SU-DHL-6 (cell line): ENCODE measurements around the gene NDUFA12.
A peak's percentile ranks its signal among the peaks of the same experiment; 100 is the strongest.

Experiments
- H2AFZ ChIP-seq: fragments of 200-600 bp; sonication (generic); 2 replicates; pipeline ENCODE4 v1.6.1; 2014; ENCODE audit warnings: low read depth, mild to moderate bottlenecking, moderate library complexity, mixed read lengths, antibody characterized with exemption, low read length; ENCODE audit not compliant: severe bottlenecking
- H3F3A ChIP-seq: fragments of 200-600 bp; shearing (Covaris generic); 2 replicates; pipeline ENCODE4 v1.6.0; 2016; ENCODE audit warnings: antibody characterized with exemption, mild to moderate bottlenecking; ENCODE audit not compliant: insufficient read depth
- H3K27ac ChIP-seq: fragments of 200-600 bp; sonication (generic); 2 replicates; pipeline ENCODE4 v1.5.1; 2016; ENCODE audit warnings: low read depth, mild to moderate bottlenecking, low read length, moderate library complexity, mixed read lengths
- H3K27me3 ChIP-seq: fragments of 200-600 bp; sonication (generic), shearing (Covaris generic); 2 replicates; pipeline ENCODE4 v1.6.0; 2014; ENCODE audit warnings: mild to moderate bottlenecking, low read length
- H3K36me3 ChIP-seq: fragments of 200-600 bp; sonication (generic); 2 replicates; pipeline ENCODE4 v1.6.1; 2014; ENCODE audit warnings: mild to moderate bottlenecking, low read length, mixed read lengths
- H3K4me2 ChIP-seq: fragments of 300-600, 200-600 bp; shearing (Covaris generic), sonication (generic); 2 replicates; pipeline ENCODE4 v1.6.0; 2014; ENCODE audit warnings: low read length, low read depth, mild to moderate bottlenecking; ENCODE audit not compliant: poor library complexity, severe bottlenecking
- H3K4me3 ChIP-seq: fragments of 200-600 bp; sonication (generic); 2 replicates; pipeline ENCODE4 v1.5.1; 2014; ENCODE audit warnings: antibody characterized with exemption, low read length, mild to moderate bottlenecking, mixed read lengths; ENCODE audit not compliant: insufficient read depth, poor library complexity, severe bottlenecking
- H3K79me2 ChIP-seq: fragments of 200-600 bp; sonication (generic); 2 replicates; pipeline ENCODE4 v1.6.1; 2014; ENCODE audit warnings: mild to moderate bottlenecking, low read length, moderate library complexity; ENCODE audit not compliant: insufficient read depth
- H3K9ac ChIP-seq: fragments of 200-600 bp; sonication (generic); 2 replicates; pipeline ENCODE4 v1.7.0; 2014; ENCODE audit warnings: mild to moderate bottlenecking, low read length
- H3K9me2 ChIP-seq: fragments of 200-600 bp; sonication (generic); replicated peaks from 2 replicates; pipeline ENCODE4 v1.6.1; 2014; ENCODE audit warnings: low read length; ENCODE audit not compliant: insufficient read depth
- H3K9me3 ChIP-seq: fragments of 200-600 bp; sonication (generic); 2 replicates; pipeline ENCODE4 v1.6.1; 2014; ENCODE audit warnings: low read length, mixed read lengths; ENCODE audit not compliant: insufficient read depth
- H4K20me1 ChIP-seq: fragments of 200-600 bp; sonication (generic); 2 replicates; pipeline ENCODE4 v1.6.1; 2014; ENCODE audit warnings: low read depth, mild to moderate bottlenecking, antibody characterized with exemption, low read length, moderate library complexity, mixed read lengths
- CTCF ChIP-seq: fragments of 200-600 bp; sonication (generic); IDR thresholded peaks from one replicate; pipeline ENCODE4 v1.5.1; 2017; ENCODE audit warnings: antibody characterized with exemption, mild to moderate bottlenecking, low read length, moderate library complexity; ENCODE audit not compliant: insufficient read depth, poor library complexity, severe bottlenecking
- EZH2phosphoT487 ChIP-seq: fragments of 200-600 bp; sonication (generic), shearing (Covaris generic); conservative IDR thresholded peaks from 2 replicates; pipeline ENCODE4 v1.6.1; 2018; ENCODE audit warnings: mild to moderate bottlenecking, antibody characterized with exemption, low read length, moderate library complexity, mixed read lengths

Gene NDUFA12

GRCh38 chr12:95003921-95004272 lies 400 bp upstream of the NDUFA12 start:
- Histone ChIP-seq H3K9me3 (no peaks in the 10 kb centered on the region), H3F3A (peaks cover 12% of the 10 kb centered on the region; the same call in 1 of the 2 replicates), H4K20me1 (no peaks in the 10 kb centered on the region), H3K79me2 (peaks cover 41% of the 10 kb centered on the region), H3K27me3 (no peaks in the 10 kb centered on the region), H3K9ac (peak overlapping the region; percentile 89), H3K4me3 (peak overlapping the region; percentile 94), H3K27ac (no peak overlapping the region), H3K9me2 (no peaks in the 10 kb centered on the region), H2AFZ (peak overlapping the region; percentile 93), H3K4me2 (peak overlapping the region; percentile 77), H3K36me3 (no peaks in the 10 kb centered on the region; the same call in 1 of the 2 replicates)
- TF ChIP-seq EZH2phosphoT487, result no peak
- no peak for TF ChIP-seq CTCF

GRCh38 chr12:95002754-95003153 lies 743 bp downstream of the NDUFA12 start:
- Histone ChIP-seq H3K79me2 (peaks cover 52% of the 10 kb centered on the region), H3K27ac (peak overlapping the region; percentile 51; the same call in 1 of the 2 replicates), H3K27me3 (no peaks in the 10 kb centered on the region), H3K4me3 (peak overlapping the region; percentile 94), H3K36me3 (peaks cover 5% of the 10 kb centered on the region; the same call in 1 of the 2 replicates), H3K9me3 (no peaks in the 10 kb centered on the region), H3K9ac (peak overlapping the region; percentile 89), H2AFZ (peak overlapping the region; percentile 93), H3F3A (peaks cover 12% of the 10 kb centered on the region; the same call in 1 of the 2 replicates), H3K9me2 (no peaks in the 10 kb centered on the region), H4K20me1 (no peaks in the 10 kb centered on the region), H3K4me2 (peak overlapping the region; percentile 77)
- no peak for TF ChIP-seq EZH2phosphoT487
- no peak for TF ChIP-seq CTCF

- peaks cover 72% of the 10 kb centered on the region for H3K79me2 ChIP-seq
- peak overlapping the region; percentile 7 for H3K4me2 ChIP-seq
- H3K36me3 ChIP-seq, result peaks cover 5% of the 10 kb centered on the region; the same call in 1 of the 2 replicates
- TF ChIP-seq EZH2phosphoT487, result no peak
- TF ChIP-seq CTCF, result no peak
- no peaks in the 10 kb centered on the region for H3K9me2 ChIP-seq
- H4K20me1 ChIP-seq, result no peaks in the 10 kb centered on the region
- H3K27ac ChIP-seq, result no peak overlapping the region
- no peak overlapping the region for H2AFZ ChIP-seq
- H3K9me3 ChIP-seq, result no peaks in the 10 kb centered on the region
- H3K9ac ChIP-seq, result no peak overlapping the region
- no peaks in the 10 kb centered on the region for H3K27me3 ChIP-seq
- no peak overlapping the region for H3K4me3 ChIP-seq
- H3F3A ChIP-seq, result peaks cover 6% of the 10 kb centered on the region; the same call in 1 of the 2 replicates
These were observed 5.2 kb downstream of the NDUFA12 start for GRCh38 chr12:94998326-94998725.
